Erythroblast (primary cell): ENCODE results near the gene AGMAT.

Source experiments
- GATA1 ChIP-seq: IDR thresholded peaks from 2 replicates; pipeline ENCODE4 v1.6.1; 2011; ENCODE audit warnings: low read depth, mild to moderate bottlenecking, control low read depth, low read length, moderate library complexity
- POLR2A ChIP-seq: IDR thresholded peaks from 2 replicates; pipeline ENCODE4 v1.6.1; 2011; ENCODE audit warnings: mild to moderate bottlenecking, low read length

DNA sequence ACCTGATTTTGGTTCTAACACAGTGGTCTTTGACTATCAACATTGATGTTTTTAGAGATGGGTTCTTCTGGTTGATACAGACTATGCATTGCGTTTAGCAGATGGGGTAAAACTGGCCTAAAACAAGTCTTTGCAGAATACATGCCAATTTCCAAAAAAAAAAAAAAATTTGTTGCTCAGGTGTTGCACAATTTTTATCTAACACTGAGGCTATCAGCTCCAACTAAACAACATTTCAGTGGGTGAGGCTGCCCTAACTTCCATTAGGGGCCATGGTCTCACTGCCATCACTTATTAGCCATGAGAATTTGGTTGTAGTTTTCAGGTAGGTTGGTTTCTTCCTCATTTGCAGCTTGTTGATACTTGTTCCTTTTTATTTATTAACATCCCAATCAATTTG, 14.0 kb downstream of the AGMAT start:
- TF ChIP-seq POLR2A (no peak), GATA1 (no peak)
